GM12892 (cell line): ENCODE results near the gene ZFYVE27.
A peak's percentile ranks its signal among the peaks of the same experiment; 100 is the strongest.

Source experiments
- DNase-seq: peaks from one replicate; pipeline ENCODE4 v3.0.0; 2011; ENCODE audit not compliant: insufficient read length
- FAIRE-seq: peaks from 2 replicates; lab custom pipeline; 2011; peaks lifted over from hg19 to GRCh38; lab: Jason Lieb, UNC
- POLR2A ChIP-seq: IDR thresholded peaks from 2 replicates; pipeline ENCODE4 v1.6.1; 2011; ENCODE audit warnings: low read depth, low read length, control low read depth
- POLR2AphosphoS5 ChIP-seq: IDR thresholded peaks from 2 replicates; pipeline ENCODE4 v1.6.1; 2011; ENCODE audit warnings: low read depth, low read length, control low read depth
- TAF1 ChIP-seq: IDR thresholded peaks from 2 replicates; pipeline ENCODE4 v1.6.1; 2011; ENCODE audit warnings: low read depth, mild to moderate bottlenecking, control low read depth, low read length, borderline replicate concordance

ZFYVE27 gene

GRCh38 chr10:97707134-97707861, 29.6 kb upstream of the ZFYVE27 start:
- TF ChIP-seq TAF1, result no peak
- no peak for TF ChIP-seq POLR2A
- no peak for TF ChIP-seq POLR2AphosphoS5
- DNase-seq (no peak), FAIRE-seq (no peak)

- no peak for DNase-seq
- no peak for FAIRE-seq
- TF ChIP-seq POLR2A (no peak), POLR2AphosphoS5 (no peak), TAF1 (no peak)
Measured at GRCh38 chr10:97708167-97708566, 28.8 kb upstream of the ZFYVE27 start.

- DNase-seq, result no peak
- TF ChIP-seq TAF1 (no peak), POLR2A (no peak), POLR2AphosphoS5 (no peak)
- FAIRE-seq, result no peak
Measured at GRCh38 chr10:97708976-97709946, 27.7 kb upstream of the ZFYVE27 start.

- DNase-seq (no peak), FAIRE-seq (no peak)
- TF ChIP-seq TAF1, result no peak
- no peak for TF ChIP-seq POLR2AphosphoS5
- TF ChIP-seq POLR2A, result no peak
Measured at GRCh38 chr10:97711640-97712572, 25.0 kb upstream of the ZFYVE27 start.

- no peak for FAIRE-seq
- TF ChIP-seq TAF1, result no peak
- peak; percentile 40 for DNase-seq
Measured at GRCh38 chr10:97713339-97713825, 23.5 kb upstream of the ZFYVE27 start, which contains the start of gene MARVELD1. MARVELD1 (plus strand) TSS chr10:97713730; CDS start chr10:97713877, 147 bp downstream.

GRCh38 chr10:97713826-97714400, 23.0 kb upstream of the ZFYVE27 start:
- peak; percentile 26; the same call in 1 of the 2 replicates for TF ChIP-seq POLR2A
- no peak for TF ChIP-seq TAF1
- TF ChIP-seq POLR2AphosphoS5, result no peak
- peak; percentile 71 for DNase-seq
- peak; percentile 85 for FAIRE-seq

- no peak for FAIRE-seq
- TF ChIP-seq TAF1, result no peak
- no peak for TF ChIP-seq POLR2AphosphoS5
- no peak for TF ChIP-seq POLR2A
- peak; percentile 49 for DNase-seq
Measured at GRCh38 chr10:97714401-97715258, 22.3 kb upstream of the ZFYVE27 start.

GRCh38 chr10:97715259-97715874, 21.6 kb upstream of the ZFYVE27 start:
- FAIRE-seq, result no peak
- no peak for DNase-seq

GRCh38 chr10:97717627-97718026, 19.3 kb upstream of the ZFYVE27 start:
- no peak for FAIRE-seq
- no peak for TF ChIP-seq TAF1

More at GRCh38 chr10:97715259-97715874, 21.6 kb upstream of the ZFYVE27 start:
- TF ChIP-seq TAF1 (no peak), POLR2A (no peak), POLR2AphosphoS5 (no peak)

GRCh38 chr10:97718178-97718577, 18.8 kb upstream of the ZFYVE27 start:
- TF ChIP-seq POLR2AphosphoS5 (no peak), POLR2A (no peak), TAF1 (no peak)
- DNase-seq, result no peak
- no peak for FAIRE-seq

More at GRCh38 chr10:97717627-97718026, 19.3 kb upstream of the ZFYVE27 start:
- DNase-seq, result no peak
